HG02759 (cell line): Measurements from ENCODE around the gene GABBR1.

Experiments used
- ATAC-seq: cut with Tn5 transposase; IDR thresholded peaks from one replicate; pipeline ENCODE4 v1.9.1; 2021; ENCODE audit warnings: mild to moderate bottlenecking, moderate library complexity; ENCODE audit not compliant: unreplicated experiment

The GABBR1 gene

DNA sequence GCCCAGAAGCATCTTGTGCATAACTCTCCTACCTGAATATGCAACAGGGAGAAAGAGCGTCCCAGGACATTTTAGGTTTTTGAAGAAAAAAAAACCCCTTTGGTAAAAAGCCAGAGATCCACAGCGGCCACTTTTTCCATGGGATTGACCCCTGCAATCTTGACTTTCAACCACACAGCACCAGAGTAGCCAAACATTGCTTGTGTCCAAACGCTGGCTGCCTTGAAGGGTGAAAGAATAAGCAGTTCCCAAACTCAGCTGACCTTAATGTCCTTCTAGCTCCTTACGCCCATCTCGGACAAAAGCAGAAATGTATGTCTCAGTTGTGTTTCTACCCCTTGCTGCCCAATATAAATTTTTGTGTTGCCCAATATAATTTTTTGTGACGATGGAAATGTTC lies 22.7 kb upstream of the GABBR1 start:
- ATAC-seq = no peak

DNA sequence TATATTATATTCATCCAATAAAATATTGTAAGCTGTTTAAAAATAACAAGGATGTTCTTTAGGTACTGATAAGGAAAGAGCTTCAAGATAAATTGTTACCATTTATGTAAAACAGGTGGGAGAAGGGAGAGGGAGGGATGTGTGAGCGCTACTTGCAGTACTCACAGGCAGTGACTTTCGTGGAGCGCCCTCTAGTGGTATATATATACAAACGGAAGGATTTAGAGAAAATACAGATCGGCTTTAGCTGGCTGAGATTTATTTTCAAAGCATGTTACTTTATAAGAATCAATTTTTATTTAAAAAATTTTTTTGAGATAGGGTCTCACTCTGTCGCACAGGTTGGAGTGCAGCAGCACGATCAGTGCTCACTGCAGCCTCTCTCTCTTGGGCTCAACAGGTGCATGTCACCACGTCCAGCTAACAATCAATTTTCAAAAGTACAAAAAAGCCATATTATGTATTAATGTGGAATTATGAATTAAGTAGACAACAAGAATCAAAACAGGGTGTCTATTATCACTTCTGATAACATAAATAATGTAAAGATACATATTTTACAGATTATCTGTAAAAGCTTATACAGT lies 20.6 kb upstream of the GABBR1 start:
- no peak for ATAC-seq

DNA sequence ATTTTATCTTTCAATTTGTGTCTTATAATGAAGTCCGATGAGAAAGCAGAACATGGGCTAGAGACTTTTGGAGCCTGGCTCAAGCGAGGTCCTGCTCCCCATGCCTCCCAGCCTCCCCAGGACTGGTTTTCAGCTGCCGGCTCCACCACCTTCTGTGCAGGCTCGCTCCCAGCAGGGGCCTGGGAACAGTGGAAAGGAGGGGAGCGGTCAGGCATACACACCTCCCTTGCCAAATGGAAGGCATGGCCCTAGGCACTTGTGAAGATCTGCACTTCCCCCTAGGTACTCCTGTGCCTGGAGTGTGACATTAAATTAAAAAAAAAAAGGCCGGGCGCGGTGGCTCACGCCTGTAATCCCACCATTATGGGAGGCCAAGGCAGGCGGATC lies 19.2 kb upstream of the GABBR1 start:
- ATAC-seq = no peak

DNA sequence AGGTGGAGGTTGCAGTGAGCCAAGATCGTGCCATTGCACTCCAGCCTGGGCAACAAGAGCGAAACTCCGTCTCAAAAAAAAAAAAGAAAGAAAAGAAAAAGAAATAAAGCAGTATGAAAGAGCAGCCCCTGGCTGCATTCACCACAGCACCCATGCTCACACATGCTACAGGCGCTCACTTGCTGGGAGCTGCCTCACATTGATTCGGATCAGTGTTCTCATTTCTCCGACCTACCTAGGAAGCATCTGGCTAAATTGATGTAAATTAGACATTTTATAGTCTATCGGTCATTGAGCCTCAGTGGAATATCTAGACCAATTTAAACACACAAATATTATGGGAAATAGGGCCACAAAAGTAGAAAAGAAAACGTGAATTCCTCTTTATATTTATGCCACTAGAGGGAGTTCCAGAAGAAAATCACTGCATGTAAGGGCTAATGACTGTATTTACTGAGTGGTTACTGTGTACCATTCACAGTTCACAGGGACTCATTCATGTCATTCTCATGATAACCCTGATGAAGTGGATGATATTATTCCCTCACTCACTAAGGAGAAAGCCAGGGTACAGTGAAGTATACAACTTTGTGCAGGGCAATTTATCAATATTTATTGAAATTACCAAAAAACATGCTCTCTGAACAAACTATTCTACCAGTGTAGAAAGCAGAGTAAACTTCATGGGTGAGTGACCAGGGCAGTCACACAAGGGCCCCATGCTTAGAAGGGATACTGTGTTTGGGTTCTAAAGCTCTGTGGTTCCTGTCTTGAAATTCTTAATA lies 18.6 kb upstream of the GABBR1 start:
- ATAC-seq = no peak

DNA sequence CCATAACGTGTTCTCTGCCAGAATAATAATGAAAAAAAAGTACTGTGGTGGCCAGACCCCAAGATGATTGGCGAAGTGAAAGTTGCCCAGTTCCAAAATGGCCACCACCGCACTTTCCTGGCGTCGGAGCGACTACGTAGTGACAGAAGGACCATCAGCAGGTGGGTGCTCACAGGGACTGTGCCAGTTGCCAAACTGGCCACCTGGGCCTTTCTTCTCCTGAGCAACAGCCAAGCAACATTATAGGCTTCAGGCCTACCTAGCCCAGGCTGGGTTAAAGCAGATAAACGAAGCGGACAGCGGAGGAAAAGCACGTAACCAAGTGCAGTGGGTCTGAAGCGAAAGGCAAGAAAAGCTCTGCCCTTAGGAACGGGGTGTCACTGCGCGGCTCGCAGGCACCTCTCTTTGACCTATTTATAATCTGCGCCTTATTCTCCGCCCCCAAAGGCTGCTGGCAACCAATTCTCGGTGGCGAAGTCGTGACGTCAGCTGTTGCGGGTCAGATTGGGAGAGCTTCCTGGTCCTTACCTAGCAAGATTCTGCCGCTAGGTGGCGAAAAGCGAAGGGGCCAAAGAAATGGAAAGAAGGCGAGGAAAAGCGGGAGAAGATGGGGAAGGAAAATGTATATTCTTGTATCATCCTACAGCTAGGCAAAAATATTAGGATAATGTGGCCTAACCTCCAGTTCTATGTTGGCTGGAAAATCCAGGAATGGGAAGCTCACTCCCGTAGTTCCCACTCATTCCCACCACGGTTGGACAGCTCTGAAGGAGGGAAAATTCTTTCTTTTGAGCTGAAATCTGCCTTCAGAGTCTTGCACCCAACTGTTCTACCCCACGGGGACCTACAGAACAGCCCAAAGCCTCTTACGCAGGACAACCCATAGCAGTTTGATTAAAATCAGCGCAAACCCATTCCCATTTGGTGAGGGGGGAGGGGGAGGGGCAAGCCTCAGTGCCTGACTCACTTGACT lies 17.0 kb upstream of the GABBR1 start:
- peak; percentile 95 for ATAC-seq

DNA sequence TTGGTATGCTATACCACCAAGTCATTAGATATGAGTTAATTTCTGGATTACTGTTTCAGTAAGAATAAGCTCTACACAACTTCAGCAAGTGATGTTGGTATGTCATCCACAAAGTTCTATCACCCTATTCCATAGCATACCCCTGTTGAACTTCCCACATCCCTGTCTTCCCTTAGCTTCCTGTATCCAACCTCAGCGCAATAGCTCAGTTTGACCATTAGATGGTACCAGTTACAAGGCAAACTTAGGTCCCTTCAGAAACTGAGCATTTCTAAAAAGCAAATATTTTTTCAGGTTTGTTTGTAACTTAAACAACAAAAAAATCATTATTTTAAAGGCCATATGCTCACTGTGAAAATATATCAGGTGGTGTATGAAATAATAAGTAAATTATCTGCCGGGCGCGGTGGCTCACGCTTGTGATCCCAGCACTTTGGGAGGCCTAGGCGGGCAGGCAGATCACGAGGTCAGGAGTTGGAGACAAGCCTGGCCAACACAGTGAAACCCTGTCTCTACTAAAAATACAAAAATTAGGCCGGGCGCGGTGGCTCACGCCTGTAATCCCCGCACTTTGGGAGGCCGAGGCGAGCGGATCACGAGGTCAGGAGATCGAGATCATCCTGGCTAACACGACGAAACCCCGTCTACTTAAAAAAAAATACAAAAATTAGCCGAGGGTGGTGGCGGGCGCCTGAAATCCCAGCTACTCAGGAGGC lies 15.1 kb upstream of the GABBR1 start:
- ATAC-seq = no peak

DNA sequence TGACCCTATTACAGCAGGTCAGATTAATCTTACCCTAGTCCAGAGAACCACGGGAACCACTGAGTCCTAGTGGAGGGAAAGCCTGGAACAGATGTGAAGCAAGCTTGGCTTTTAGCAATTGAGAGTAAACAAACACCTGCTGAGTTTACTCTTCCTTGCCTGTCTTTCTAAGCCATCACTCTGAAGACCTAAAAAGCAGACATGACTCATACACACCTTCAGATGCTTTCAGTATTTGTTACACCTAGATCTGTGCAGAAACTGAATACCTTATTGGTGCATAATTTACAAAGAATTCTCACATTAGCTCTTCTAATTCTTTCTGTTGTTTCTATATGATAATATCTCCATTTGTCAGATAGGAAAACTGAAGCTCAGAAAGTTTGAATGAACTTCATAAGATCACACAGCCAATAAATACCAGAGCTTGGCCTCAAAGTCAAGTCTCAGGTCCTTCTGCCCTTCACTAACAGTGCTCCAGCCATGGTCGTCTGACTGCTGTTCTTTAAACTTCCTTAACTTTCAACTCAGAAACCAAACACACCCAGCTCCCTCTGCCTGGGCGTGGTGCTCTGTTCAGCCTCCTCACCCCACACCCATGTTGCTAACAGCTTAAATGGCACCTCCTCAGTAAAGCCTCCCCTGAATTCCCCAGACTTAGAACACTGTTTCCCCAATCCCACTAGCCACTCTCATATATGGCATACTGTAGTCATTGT lies 8.6 kb upstream of the GABBR1 start:
- no peak for ATAC-seq

DNA sequence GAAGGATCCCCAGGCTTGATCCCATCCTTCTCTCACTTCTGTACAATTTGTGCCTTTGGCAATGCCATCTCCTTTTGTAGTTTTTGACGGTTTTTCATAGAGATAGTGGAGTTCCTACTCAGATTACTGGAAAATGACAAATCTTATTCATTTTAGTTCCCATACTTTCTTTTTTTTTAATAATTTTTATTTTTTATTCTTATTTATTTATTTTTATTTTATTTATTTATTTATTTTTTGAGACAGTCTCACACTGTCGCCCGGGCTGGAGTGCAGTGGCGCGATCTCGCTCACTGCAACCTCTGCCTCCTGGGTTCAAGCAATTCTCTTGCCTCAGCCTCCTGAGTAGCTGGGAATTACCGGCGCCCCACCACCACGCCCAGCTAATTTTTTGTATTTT lies 4.3 kb upstream of the GABBR1 start:
- ATAC-seq = no peak

DNA sequence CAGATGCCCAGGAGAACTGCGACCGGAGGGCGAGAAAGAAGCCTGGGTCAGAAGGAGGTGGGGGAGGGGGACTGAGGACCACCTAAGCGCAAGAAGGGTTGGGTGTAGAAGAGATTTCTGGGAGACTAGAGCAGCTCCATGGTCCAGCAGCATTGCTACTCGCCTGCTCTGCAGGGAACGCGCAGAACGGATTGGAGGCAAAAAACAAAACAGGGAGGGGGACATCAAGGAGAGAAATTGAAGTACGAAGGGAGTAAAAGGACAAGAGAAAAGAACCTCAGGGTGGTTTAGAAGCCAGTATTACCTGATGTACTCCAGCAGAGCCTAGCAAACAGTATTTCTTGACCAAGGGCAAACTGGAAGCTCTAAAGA lies 537 bp upstream of the GABBR1 start:
- ATAC-seq = no peak

DNA sequence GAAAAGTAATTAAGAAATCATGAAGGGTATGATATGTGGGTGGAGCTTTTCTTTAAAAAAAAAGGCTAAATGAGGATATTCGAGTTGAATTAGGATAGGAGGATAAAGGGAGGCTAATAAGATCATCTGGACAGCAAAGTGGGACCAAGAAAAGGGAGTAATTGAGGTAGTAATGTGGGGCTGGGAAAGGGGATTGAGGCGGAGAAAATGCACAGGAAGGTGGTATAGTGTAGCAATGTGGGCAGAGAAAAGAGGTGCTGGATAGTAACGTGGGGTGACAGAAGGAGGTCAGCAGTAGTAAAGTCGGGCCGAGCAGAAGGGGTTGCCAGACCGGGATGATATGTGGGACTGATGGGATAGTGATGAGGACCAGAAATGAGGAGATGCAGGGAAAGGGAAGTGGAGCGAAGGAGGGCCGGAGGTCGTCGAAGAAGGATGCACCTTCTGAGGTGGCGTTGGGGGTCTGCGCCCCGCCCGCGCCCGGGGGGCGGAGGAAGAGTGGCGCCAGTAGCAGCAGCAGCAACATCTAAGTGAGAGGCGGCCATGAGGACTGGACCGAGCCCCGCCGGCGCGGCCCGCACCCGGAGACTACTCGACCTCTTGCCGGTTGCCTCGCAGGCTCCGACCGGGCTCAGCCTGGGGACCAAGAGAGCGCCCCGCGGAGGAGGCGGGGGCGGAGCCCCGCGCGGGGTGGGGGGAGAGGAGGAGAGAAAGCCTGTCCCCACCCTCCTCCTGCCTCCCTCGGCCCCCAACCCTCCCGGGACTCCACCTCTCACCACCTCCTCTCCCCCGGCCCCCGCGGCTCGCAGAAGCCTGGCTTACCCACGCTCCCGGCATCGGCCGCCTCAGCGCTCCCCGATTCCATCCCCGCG lies 887 bp downstream of the GABBR1 start:
- ATAC-seq = peak; percentile 22

DNA sequence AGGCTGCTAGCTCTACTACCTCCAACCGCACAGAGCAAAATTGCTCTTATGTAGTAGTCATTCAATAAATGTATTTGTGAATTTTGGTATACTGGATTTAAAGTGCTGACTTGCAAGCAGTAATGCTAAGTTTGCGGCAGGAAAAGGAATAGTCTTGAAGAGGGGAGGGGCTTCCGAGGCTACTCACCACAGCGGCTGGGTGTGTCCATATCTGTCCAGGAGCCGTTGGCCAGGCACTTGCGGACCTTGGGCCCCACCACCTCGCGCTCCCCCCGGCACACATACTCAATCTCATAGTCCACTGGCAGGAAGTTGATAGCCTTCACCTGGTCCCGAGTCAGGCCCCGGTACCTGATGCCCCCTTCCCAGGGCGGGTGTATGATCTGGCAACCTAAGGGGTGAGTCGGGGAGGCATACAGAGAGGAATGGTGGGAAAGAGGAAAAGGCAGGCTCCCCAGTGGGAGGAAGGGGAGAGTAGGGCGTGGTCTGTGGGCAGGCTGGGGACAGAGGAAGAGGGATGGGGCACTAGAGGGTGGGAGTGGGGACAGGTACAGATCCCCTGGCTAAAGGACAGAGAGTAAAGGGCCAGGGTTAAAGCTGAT lies 1.7 kb downstream of the GABBR1 start:
- ATAC-seq = no peak

DNA sequence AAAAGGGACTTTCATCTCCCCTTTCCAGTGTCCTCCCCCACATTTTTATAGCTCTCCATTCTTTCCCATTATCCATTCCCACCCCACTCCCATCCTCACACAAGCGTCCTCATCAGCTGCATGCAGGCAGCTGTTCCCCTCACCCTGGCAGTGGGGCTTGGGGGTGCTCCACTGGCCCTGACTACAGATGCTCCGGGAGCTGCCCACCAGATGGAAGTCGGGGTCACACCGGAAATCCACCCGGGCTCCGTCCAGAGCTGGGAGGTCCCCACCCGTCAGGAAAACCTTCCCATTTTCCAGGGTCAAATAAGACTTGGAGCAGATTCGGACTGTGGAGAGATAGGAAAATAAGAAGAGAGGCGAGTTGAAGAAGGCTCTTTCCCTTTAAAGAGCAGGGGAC lies 2.7 kb downstream of the GABBR1 start:
- no peak for ATAC-seq

DNA sequence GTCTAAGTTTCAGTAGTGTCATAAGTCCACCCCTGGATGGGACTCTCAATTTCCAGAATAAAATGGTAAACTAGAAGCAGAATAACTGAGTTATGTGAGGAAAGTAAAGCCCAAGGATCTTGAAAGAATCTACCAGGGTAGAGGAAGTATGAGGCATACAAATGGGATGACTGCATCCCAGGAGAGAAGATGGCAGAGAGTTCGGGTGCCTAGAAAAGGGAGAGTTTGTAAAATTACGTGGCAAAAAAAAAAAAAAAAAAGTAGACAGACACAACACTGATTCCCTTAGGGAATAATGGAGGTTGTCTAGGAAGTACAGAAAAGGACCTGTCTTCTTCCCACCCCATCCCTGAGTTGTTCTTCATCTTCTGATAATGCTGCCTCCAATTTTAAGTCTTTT lies 3.4 kb downstream of the GABBR1 start:
- ATAC-seq = no peak

DNA sequence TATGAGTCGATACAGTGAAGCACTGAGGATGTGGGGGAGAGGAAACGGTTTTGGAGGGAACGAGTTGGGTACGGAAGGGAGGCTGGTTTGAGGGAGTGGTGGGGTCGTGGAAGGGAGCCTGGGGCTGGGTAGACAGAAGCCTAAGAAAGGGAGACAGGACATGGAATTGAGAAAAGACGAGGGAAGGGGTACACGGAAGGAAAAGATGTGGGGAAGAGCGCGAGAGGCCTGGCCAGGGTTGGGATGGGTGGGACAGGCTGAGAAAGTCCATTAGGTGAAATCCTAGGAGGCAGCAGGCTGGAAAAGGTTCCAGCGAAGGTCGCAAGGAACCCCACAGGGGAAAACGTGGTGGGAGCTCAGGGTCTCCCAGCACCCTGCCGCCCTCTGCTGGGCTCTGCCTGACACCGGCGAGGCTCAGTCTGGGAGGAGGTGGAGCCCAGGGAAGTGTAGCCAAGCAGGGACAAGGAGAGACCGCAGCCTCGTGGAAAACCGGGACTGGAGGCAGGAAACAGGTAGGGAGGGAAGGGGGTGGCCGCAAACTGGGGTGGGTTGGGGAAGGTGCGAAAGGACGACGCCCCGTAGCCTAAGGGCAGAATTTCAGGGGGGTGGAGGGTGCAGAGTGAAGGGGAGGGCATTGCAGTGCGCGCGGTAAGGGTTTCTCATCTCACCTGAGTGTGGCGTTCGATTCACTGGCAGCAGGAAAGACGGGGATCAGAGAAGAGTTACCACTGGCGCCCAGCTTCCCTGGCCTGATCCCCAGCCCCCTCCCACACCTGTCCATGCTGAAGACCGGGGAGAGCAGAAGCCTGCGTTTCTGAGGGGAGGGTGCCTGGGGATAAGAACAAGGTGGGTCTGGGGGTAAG lies 4.3 kb downstream of the GABBR1 start:
- no peak for ATAC-seq

DNA sequence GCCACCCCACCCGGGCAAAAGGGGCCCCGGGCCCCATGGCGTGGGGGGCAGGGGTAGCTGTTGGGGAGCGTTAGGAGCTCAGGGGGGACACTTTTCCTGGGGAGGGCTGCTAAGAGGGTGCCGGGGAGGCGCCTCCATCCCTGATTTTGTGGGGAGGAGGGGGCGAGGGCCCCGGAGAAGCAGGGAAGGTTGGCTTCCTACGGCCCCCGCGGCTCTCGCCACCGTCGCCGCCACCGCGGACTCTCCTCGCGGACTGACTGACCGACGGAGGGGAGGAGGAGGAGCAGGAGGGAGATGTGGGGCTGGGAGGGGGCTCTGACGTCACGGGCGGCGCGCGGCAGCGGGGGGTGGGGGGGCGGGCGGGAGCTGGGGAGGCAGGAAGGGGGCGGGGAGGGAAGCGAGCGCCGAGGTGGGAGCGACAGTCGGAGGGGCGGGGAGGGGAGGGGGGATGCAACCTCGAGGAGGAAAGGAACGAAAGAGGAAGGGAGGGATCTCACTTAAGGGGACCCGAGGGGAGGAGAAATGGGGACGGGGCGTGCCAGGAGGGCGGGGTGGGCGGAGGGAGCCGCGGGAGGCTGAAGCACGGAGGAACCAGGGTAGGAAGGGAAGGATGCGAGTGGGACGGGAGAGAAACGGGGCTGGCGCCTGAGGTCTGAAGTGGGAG lies 5.1 kb downstream of the GABBR1 start:
- no peak for ATAC-seq

DNA sequence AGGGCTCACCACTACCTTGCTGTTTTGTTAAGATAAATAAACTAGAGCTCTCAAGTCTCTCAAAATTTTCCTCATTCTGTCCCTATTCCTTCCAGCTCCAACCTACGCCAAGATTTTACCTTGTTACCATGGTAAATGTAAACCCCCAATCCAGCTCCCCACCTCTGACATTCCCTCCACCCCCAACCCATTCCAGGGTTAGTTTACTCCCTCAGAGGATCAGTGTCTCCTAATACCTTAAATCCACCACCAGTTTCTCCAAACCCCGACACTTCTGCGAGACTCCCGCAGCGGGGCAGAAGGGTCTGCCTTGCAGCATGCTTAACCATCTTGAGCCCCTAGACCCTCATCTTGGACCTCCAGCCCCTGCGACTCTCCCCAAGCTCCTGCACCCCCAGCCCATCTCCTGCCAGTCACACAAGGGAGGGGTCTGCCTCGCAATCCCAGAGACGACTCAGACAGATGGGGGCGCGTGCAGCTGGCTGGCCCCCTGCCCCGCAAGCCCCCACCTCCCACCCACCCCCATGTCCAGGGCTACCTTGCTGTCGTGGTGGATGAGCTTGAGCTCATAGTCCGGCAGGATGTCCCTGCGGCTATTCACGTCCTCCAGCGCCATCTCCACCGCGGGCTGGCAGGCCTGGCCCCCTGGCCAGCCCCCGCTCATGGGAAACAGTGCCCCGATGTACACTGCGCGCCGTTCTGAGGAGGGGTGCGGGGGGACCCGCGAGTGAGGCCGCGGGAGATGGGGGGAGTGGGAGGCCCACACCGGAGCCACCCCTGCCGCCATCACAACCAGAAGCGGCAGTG lies 5.8 kb downstream of the GABBR1 start:
- no peak for ATAC-seq
